Activated CD4-positive, alpha-beta T cell treated with anti-CD3 and anti-CD28 coated beads, Interleukin-2, amount 50 U/mL, for 48 hours (primary cell): ENCODE data around the gene MESP2.
"Not testable (repeated sequence)": the region's sequence is repeated elsewhere in the genome, so short reads cannot be mapped to it uniquely, and the experiment has no call there.

Experiments
- DNase-seq, 2 experiments: peaks; one replicate each; pipeline ENCODE4 v3.0.0-alpha.2; 2020

Gene MESP2

DNA sequence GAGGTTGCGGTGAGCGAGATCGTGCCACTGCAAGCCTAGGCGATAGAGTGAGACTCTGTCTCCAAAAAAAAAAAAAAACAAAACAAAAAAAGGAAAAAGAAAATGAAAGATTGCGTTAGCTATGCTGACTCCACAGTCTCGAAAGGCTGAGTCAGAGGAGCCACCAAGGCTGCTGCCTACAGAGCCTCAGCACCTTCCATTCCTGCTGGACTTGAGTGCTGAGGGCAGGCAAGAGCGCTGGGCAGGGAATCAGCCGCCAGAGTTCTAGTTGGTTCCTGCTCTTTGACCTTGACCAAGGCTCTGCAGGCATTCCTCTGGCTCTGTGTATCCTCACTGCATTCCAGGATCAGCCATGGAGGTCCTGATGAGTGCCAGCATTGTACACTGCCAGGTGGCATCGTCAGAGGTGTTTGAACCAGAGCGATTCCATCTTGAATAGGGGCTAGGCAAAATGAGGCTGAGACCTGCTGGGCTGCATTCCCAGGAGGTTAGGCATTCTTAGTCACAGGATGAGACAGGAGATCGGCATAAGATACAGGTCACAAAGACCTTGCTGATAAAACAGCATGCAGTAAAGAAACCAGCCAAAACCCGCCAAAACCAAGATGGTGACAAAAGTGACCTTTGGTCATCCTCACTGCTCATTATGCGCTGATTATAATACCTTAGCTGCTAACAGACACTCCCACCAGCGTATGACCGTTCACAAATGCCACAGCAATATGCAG is 5.9 kb downstream of the MESP2 start:
- peak; percentile 13 to 30 for DNase-seq

DNA sequence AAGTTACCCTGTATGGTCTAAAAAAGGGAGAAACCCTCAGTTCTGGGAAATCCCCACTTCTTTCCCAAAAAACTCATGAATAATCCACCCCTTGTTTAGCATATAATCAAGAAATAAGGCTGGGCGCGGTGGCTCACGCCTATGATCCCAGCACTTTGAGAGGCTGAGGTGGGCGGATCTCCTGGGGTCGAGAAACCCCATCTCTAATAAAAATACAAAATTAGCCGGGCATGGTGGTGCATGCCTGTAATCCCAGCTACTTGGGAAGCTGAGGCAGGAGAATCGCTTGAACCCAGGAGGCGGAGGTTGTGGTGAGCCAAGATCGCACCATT is 6.5 kb downstream of the MESP2 start:
- not testable (repeated sequence) for DNase-seq

DNA sequence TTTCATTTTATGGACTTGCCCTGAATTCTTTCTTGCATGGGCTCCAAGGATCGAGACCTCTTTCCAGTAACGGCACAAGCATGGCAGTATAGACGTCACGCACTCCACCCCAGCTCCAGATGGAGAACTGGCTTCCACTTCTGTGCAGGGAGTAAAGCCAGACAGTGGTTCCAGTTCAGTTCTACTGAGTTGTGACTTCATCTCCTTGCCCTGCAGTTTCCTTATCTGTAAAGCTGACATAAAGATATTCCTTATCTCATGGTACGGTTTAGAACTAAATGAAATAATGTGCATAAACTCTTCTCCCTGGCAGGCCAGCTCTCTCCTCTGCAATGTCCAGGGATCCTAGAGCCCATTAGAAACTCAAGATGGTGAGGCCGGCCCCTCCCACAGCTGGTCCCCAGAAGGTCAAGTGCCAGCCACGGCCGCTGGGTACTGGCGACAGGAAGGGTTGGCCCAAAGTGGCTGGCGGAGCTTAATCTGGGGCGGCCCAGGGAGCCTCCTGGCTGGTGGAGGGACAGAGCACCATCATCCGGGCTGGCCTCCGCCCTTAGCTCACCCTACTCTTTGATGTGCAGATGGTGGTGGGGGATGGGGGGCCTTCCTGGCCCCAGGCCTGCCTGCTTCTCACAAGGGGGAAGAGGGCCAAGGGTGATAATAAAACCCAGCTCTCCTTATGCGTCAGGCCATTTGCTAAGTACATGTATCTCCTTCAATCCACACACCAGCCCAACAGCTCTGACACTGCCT is 7.2 kb downstream of the MESP2 start:
- no peak for DNase-seq

DNA sequence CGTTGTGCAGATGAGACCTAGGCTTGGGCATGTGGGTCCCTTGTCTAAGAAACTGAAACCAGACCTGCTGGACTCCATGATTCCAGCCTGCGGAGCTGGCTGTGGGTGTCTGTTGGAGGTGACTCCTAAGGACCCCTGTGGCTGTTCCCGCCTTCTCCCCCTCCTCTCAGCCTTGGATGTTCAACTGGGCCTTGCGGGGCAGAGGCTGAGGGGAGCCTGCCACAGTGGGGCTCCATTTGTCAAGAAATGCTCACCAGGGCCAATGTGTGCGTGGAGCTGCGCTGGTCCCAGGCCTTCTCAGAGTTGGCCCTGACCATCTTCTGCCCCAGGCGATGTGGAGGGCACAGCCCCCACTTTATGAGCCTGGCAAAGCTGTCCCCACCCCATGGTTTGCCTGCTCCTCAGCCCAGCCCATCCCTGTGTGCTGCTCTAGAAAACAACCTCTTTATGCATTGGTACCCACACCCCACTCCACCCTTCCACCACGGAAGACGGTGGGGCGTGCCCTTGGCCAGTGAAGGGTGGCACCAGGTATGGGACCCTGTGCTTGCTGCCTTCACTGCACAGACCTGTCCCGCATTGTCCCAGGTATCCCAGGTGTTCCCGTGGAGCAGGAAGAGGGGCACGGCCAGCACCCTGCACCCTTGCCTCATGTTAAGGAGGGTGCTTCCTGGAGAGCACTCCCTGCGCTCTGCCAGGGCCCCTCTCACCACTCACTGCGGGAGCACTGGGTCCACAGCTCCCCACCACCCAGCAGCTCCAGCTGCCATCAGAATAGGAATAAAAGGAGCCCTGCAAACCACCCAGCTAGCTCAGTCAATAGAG is 7.9 kb downstream of the MESP2 start:
- DNase-seq, result no peak

DNA sequence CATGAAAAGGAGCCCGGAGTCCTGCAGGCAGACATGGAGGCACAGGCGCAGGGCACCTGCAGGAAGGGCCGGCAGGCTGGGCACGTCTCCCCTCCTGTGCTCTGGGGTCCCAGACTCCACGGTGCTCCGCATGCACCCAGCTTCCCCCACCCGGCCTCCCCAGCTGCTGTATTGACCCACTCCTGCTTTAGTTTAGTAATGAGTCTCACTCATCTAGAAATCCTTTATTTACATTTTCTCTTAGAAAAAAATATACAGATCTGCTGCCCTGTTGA is 8.5 kb downstream of the MESP2 start:
- DNase-seq, result no peak

DNA sequence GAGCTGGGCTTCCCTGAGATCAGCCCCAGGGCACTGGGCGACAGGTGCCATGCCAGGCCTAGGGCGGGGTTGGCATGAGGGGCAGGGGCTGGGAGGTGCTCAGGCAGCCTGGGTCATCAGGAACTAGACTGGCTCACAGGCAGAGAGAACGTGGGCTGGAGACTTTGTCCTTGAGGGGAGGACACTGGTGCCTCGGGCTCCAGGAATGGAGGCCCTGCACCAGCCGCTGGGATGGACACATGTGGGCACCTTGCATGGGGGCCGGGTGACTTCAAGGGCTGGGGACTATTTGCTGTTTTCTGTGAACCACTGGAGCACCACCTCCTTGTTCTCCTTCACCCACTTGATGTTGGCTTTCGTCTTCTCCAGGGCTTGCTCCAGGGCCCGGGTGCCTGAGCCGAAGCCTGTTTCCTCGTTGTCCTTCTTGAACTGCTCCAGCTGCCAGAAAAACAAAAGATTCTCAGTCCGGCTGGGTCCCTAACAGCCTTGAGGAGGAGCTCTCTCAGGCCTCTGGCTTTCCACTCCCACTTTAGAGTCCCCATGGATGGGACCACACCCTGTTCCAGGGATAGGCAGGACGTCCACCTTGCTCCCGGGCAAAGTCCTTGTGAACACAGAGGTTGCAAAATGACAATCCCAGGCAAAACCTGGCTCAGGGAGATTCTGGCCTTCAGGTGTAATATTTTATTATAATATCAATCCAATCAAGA is 9.1 kb downstream of the MESP2 start:
- no peak for DNase-seq

DNA sequence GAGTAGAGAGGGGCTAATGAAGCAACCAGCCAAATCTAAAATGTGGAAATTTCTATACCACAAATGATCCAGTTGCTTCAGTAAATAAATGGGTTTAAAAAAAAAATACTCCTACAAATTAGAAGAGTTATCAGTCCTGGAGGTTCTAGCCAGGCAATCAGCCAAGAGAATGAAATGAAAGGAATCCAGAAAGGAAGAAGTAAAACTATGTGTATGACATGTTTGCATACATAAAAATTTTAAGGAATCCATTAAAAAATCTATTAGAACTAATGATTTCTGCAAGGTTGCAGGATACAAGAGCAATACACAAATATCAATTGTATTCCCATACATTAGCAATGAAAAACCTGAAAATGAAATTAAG is 9.6 kb downstream of the MESP2 start:
- DNase-seq, result no peak

DNA sequence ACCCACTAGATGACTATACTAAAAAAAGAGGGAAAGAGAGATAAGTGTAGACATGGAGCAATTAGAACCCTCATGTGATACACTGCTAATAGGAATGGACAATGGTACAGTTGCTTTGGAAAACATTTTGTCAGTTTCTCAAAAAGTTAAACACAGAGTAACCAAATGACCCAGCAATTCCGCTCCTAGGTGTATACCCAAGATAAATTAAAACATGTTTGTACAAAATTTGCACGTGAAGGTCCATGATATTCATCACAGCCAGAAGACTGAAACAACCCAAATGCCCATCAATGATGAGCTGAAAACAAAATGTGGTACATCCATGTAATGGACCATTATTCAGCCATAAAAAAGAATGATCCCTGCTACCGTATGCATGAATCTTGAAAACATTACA is 11.8 kb downstream of the MESP2 start:
- no peak for DNase-seq

DNA sequence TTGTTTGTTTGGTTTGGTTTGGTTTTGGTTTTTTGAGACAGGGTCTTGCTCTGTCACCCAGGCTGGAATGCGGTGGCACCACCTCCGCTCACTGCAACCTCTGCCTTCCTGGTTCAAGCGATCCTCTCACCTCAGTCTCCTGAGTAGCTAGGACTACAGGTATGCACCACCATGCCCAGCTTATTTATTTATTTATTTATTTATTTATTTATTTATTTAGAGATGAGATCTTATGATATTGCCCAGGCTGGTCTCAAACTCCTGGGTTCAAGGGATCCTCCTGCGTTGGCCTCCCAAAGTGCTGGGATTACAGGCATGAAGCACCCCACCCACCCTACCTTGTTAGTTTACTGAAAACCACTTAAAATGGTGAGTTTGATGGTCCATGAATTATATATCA is 12.5 kb downstream of the MESP2 start:
- DNase-seq, result not testable (repeated sequence)

DNA sequence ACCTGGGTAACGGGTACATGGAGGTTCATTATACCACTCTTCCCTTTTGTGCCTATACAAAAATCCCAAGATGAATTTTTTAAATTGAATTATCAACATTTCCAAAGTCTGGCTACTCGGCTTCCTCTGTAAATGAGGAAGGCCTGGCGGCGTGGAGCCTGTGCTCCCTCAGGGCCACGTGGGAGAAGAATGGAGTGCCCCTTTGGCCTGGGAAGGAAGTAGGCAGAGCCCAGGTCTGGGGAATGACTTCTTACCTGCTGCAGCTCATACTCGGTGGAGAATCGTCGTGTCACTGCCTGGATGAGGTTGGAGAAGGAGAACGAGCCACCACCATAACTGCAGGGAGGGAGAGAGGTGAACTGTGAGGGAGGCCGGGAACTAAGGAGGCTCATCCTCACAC is 14.1 kb downstream of the MESP2 start:
- DNase-seq, result no peak

DNA sequence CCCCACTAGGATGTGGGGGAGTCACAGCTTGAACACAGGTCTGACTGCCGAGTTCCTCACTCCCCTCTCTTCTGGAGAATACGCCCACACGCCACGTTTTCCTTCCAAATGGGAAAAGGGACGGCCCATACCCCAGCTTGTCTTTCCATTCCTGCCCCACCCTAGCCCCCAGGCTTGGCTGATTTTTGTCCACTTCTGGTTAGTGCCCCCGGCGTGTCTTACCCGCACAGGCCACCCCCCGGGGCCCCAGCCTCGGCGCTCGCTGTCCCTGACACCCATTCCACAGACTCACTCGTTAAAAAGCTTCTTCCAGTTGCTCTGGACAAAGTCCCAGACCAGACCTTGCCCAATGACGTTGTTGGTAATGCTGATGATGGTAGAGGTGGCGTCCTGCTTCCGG is 14.5 kb downstream of the MESP2 start:
- DNase-seq, result no peak

DNA sequence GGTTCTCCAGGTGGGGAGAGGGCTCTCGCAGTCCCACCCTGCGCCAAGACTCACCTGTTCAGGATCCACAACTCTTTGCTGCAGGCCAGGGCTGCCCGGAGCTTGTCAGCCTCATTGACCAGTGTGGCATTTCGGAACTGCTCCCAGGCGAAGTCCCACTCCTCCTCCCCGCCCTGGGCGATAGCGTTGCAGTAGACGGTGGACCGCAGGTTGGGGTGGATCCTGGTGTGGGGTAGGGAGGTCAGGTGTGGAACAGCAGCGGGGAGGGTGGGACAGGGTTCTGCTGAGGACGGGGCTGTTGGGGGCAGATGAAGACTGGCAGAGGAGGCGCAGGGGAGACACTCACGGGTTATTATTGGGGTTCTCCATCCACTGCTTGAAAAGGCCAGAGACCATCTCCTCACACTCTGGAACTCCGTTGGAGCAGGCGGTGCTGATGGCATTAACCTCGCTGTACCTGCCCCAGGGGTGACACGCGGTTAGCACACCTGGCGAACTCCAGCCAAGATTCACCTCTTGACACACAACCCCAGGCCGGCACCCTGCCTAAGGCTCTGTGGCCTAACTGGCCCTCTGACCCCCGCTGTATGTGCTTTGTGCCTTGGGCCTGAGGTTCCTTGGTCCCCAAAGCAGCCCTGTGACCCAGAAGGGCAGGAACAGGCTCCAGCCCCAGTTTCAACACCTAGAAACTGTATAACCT is 16.1 kb downstream of the MESP2 start:
- DNase-seq, result no peak

DNA sequence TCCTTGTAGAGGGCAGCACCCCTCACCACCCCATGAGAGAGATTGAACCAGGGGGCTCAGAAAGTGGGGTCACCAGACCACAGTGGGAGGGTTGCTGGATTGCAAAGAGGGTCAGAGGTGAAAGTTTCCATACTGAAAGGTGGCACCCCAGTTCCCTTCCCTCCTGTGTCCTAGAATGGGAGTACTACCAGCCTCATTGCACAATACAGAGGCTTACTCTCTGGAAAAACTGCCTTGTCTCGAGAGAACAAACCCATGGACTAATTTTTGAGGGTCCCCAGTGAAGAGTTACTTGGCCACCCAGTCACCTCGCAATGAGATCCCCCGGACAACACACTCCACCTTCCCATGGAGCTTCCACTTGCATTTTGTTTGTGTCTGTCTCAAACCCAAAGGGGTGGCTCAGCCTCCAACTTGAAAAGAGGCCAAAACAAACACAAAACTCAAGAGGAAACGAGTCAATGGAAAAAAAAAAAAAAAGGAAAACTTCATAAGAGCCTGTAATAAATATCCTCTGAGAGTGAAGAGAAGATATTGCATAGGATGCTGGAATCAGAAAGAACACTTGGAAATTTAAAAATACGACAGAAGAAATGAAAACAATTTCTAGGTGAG is 18.6 kb downstream of the MESP2 start:
- no peak for DNase-seq

DNA sequence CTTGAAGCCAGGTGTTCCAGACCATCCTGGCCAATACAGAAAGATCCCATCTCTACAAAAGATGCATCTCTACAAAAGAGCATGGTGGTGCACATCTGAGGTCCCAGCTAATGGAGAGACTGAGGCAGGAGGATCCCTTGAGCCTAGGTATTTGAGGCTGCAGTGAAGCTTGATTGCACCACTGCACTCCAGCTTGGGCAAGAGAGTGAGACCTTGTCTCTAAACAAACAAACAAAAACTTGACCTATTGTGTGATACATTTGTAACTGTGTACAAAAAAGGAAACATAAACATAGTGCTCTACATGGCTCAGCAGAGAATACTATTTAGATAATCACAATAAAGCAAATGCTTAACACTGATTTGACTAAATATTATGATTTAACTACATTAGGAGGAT is 19.9 kb downstream of the MESP2 start:
- DNase-seq, result no peak

DNA sequence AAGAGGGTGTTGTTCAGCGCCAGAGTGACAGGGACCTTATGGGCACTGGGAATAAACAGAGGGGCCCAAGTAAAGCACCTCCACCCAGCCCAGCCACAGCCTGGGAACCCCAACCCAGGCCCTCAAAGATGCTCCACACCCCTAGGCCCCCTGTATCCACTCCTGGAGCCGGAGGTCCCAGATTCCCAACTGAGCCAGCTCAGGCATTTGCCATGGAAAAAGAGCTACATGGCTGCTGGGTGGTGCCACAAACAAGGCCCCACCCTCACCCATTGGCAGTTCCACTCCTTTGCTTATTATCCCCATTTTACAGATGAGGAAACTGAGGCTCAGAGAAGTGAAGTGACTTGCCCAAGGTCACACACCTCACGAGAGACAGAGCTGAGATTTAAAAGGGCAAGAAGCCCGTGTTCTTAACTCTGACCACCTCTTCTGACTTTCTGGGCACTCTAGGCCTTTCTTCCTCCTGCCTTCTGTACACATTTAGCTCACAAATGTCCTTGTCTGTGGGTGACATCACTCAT is 21.6 kb downstream of the MESP2 start:
- no peak for DNase-seq

DNA sequence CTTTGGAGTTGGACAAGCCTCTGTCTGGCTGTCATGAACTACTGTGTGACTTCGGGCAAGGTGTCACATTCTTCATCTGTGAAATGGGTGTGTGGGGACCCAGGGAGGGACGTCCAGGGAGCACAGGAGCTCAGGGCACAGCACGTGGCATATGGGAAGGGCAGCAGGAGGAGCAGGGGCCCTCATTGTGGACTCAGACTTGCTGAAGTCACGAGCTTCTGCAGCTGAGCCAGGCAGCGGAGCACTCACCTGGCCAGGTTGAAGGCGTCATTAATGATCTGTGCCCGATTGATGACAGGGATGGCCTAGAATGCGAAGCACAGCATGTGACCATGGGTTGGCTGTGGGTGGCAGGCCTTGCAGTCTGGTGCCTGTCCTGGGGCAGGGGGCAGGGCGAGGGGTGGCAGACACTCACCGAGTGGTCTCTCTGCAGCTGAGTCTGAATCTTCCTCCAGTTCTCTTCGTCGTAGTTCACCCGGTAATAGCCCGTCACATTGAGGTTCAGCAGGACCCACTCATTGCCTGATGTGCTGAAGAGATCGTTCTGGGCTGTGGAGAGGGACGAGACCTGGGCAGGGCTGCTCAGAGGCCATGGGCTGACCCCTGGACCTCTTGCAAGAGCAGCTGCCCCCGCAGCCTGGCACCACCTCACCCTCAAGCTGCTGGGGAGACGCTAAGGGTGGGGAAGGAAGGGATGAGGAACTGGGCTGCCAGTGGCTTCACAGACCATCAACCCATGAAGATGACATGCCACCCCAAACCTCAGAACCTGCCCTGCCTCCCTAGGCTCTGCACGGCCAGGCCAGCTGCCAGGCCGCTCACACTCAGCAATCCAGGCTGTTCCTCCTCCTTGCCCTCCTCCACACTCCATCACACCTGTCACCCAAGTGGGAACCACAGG is 23.1 kb downstream of the MESP2 start:
- no peak for DNase-seq

DNA sequence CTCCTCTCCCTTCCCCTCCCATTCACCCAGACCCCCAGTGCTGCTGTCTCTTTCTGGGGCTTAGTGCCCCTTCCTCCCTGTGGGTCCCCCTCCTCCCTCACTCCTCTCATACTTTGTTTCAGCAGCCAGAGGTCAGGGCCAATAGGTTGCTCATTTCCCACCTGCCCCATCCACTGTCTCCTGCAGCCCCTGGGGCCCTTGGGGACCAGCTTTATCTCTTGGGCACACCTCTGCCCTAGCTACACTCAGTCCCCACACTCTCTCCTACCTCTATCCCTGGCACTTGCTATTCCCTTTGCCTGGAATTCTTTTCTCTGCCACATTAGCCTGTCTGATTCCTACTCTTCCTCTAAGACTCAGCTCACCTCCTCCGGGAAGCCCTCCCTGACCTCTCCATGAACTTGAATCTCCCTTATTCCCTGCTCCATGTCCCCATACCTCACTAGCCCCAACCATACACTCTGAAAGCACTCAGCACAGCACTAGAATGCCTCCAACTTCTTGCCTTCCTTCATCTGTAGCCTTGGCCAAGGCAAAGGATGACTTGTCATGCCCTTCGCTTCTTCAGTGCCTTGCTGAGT is 23.9 kb downstream of the MESP2 start:
- no peak for DNase-seq

DNA sequence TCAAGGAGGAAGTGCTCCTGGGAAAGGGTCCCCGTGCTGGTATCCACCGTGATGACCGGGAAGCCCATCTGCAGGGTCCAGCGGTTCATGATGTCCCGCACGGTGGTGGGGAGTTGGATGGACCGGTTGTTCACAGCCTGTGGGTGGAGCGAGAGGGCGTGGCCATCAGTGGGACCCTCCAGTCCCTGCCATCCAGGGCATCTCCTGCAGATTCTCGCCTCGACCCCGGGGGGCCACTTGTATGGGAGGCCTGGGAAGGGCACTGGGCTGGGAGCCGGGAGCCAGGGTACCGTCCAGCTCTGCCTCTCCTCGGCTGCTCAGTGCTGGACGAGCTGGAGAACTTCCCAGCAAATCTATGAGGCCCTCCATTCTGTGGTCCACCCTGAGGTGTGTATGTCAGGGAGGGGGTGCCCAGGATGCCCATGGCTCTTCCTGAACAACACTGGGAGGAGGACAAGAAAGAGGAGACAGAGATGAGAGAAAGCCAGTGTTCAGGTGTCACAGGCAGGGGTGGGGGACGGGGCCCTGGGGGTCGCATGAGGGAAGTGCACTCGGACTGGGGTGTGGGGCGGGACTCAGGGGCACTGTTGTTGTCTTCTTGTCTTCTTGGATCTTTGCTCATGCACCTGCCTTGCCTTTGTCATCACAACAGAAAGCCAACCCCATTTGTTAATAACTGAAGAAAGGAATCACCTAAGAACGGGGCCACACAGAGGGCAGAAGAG is 25.5 kb downstream of the MESP2 start:
- DNase-seq, result no peak

DNA sequence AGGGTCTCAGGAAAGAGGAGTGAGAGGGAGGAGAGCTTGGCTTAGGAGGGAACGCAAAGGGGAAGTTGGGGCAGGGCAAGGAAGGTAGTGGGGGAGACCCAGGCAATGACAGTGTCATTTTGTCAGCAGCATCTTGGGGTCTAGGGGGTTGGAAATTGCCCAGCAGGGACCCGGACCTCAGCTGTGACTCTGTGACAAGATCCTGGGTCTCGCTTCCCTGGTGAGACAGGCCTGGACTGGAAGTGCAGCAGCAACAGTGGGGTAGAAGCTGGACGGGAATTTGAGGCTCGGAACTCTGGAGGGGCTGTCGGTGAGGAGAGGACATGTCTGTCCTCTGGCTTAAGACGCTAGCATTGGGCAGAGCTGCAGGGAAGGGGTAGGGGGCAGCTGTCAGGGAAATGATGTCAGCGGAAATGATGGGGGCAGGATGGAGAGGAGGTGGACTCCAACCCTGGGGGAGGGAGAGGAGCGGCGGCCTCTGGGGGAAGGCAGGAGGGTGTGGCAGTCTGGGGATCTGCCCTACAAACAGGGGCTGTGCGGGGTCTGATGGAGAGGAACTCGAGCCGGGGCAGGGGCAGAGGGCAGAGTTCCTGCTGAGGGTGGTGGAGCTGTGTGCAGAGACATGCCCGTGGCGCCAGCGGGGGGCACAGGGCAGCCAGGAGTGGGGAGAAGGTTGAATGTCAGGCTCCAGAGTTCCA is 26.2 kb downstream of the MESP2 start:
- no peak for DNase-seq
